GM15510 (cell line): ENCODE measurements around the gene STK32C.

Source experiments
- POLR2A ChIP-seq: IDR thresholded peaks from 3 replicates; pipeline ENCODE4 v1.6.1; 2011; ENCODE audit warnings: borderline replicate concordance; ENCODE audit not compliant: insufficient read length; ENCODE audit errors: extremely low read depth

The STK32C gene

GRCh38 chr10:132199268-132199853 lies 108.4 kb downstream of the STK32C start:
- TF ChIP-seq POLR2A: no peak

GRCh38 chr10:132198381-132199181 lies 109.2 kb downstream of the STK32C start:
- no peak for TF ChIP-seq POLR2A

- TF ChIP-seq POLR2A: no peak
These were observed 109.7 kb downstream of the STK32C start for GRCh38 chr10:132198068-132198370.

GRCh38 chr10:132197271-132198067 lies 110.3 kb downstream of the STK32C start:
- TF ChIP-seq POLR2A: no peak

GRCh38 chr10:132196178-132197113 lies 111.3 kb downstream of the STK32C start:
- no peak for TF ChIP-seq POLR2A

GRCh38 chr10:132195366-132196075 lies 112.2 kb downstream of the STK32C start:
- TF ChIP-seq POLR2A: no peak

- TF ChIP-seq POLR2A: no peak
These were observed 113.0 kb downstream of the STK32C start for GRCh38 chr10:132194726-132195125.

GRCh38 chr10:132193907-132194552 lies 113.7 kb downstream of the STK32C start:
- TF ChIP-seq POLR2A: no peak

GRCh38 chr10:132192991-132193665 lies 114.6 kb downstream of the STK32C start:
- TF ChIP-seq POLR2A: no peak

GRCh38 chr10:132192076-132192975 lies 115.4 kb downstream of the STK32C start:
- TF ChIP-seq POLR2A: no peak

- no peak for TF ChIP-seq POLR2A
These were observed 117.8 kb downstream of the STK32C start for GRCh38 chr10:132189810-132190422.
